ENCODE data around the gene TREX2.

DNA sequence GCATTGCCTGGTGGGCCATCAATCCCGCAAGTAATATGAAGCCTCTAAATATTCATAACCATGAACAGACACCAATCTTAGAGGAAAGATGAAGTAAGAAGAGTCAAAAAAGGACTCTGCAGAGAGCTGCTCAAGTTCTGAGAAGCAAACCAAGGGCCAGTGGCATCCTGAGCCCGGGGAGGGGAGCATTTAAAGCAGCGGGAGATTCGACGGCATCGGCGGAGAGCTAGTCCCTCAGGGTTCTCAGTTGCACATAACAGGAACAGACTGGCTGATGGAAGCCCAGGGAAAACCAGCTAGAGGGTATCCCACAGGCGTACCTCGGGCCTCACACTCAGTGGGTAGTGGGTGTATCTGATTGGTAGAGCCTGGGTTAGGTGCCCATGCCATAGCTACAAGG, 39.8 kb downstream of the TREX2 start:
- TF ChIP-seq EP300 (IDR thresholded peaks at IDR 0.05; ENCODE audit: borderline replicate concordance in 1 of 2, low read depth in 2 of 2, low read length in 2 of 2) (no peak), POLR2A (IDR thresholded peaks at IDR 0.05; ENCODE audit: control extremely low read depth in 1 of 2, low read depth in 2 of 2, low read length in 2 of 2) (no peak), POLR2AphosphoS5 (IDR thresholded peaks at IDR 0.05; ENCODE audit: low read depth, low read length) (no peak), JUND (IDR thresholded peaks at IDR 0.05; ENCODE audit: low read length) (no peak), RAD21 (IDR thresholded peaks at IDR 0.05 in 1 of 2, conservative IDR thresholded peaks at IDR 0.05 in 1 of 2; ENCODE audit: low read depth in 2 of 2, low read length in 2 of 2) (no peak)
- TF ChIP-seq, protein P1, sequence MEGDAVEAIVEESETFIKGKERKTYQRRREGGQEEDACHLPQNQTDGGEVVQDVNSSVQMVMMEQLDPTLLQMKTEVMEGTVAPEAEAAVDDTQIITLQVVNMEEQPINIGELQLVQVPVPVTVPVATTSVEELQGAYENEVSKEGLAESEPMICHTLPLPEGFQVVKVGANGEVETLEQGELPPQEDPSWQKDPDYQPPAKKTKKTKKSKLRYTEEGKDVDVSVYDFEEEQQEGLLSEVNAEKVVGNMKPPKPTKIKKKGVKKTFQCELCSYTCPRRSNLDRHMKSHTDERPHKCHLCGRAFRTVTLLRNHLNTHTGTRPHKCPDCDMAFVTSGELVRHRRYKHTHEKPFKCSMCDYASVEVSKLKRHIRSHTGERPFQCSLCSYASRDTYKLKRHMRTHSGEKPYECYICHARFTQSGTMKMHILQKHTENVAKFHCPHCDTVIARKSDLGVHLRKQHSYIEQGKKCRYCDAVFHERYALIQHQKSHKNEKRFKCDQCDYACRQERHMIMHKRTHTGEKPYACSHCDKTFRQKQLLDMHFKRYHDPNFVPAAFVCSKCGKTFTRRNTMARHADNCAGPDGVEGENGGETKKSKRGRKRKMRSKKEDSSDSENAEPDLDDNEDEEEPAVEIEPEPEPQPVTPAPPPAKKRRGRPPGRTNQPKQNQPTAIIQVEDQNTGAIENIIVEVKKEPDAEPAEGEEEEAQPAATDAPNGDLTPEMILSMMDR (IDR thresholded peaks at IDR 0.05; ENCODE audit: control extremely low read depth in 1 of 3, insufficient read depth in 1 of 3, low read depth in 1 of 3, low read length in 3 of 3) = no peak

All from H1 (cell line).